Measurements from ENCODE around the gene ERICH4. TPM values are rescaled to one million over a fixed set of nuclear protein-coding genes. Genes with fewer than 3 reads are reported as not detected.

ERICH4 gene
- total and polyA plus RNA-seq, 2 donors (not counting 3 experiments of a cell fraction or from before 2014, with no cell fraction given), result not detected

GRCh38 chr19:41456342-41456918 lies 13.5 kb downstream of the ERICH4 start:
- Histone ChIP-seq H3K4me2 (ENCODE audit: insufficient read depth, low read length) (peak overlapping the region; percentile 95), H4K20me1 (replicated peaks; ENCODE audit: control insufficient read depth, extremely low read depth, insufficient read depth, low read length) (no peaks in the 10 kb centered on the region), H3K9me1 (replicated peaks; ENCODE audit: control insufficient read depth, extremely low read depth, insufficient read depth, low read length) (peaks cover 3% of the 10 kb centered on the region), H3K9me3 (replicated peaks; ENCODE audit: control insufficient read depth, insufficient read depth, low read length) (no peaks in the 10 kb centered on the region), H3K27ac (ENCODE audit: insufficient read depth, low read depth, low read length) (peak overlapping the region; percentile 72), H2AFZ (ENCODE audit: low read depth, low read length) (peak overlapping the region; percentile 17), H3K4me3 (replicated peaks in 1 of 3; ENCODE audit: insufficient read depth in 1 of 3, low read depth in 1 of 3, low read length in 3 of 3) (peak overlapping the region in 1 of 3 experiments; percentile 23), H3K36me3 (ENCODE audit: control insufficient read depth in 2 of 2, extremely low read depth in 1 of 2, insufficient read depth in 2 of 2, low read length in 2 of 2) (peaks cover 2 to 7% of the 10 kb centered on the region in 2 experiments), H3K79me2 (ENCODE audit: control insufficient read depth, insufficient read depth, low read length) (peaks cover 2% of the 10 kb centered on the region), H3K9ac (replicated peaks; ENCODE audit: extremely low read depth, insufficient read depth, low read length) (peak overlapping the region; percentile 71), H3K27me3 (ENCODE audit: control insufficient read depth in 2 of 2, insufficient read depth in 2 of 2, low read length in 2 of 2) (no peaks in the 10 kb centered on the region), H3K4me1 (ENCODE audit: control insufficient read depth, extremely low read depth, insufficient read depth, low read length) (peaks cover 27% of the 10 kb centered on the region)
- POLR2A ChIA-PET, result interaction anchor here (0.5 to 2.9 kb wide), 4 partner anchors 20 to 91 kb away, joined by 4 to 24 read pairs (median 6); no protein-coding TSS in a partner anchor
- FAIRE-seq (peak; percentile 88), DNase-seq (ENCODE audit: low read depth, low spot score) (peak; percentile 85)
- CTCF ChIA-PET, result interaction anchor here (0.7 to 3.7 kb wide), 22 partner anchors 9 to 186 kb away, joined by 3 to 33 read pairs (median 4); partner anchors contain the start of genes B3GNT8 and DMAC2
- BruUV-seq (replicated peaks), result no TSS peak
- dilution Hi-C loops (cut with MboI; ENCODE audit: extremely low pct_ligation_motif_present, low sequenced_read_pairs) (no loop called here), intact Hi-C loops (cut with micrococcal nuclease) (loop anchor here (1.0 kb wide), 2 partner anchors 23 to 75 kb away; no protein-coding TSS in a partner anchor)
- TF ChIP-seq GATA2 (IDR thresholded peaks at IDR 0.05; ENCODE audit: insufficient read depth, insufficient read length, low read depth, low read length) (no peak), MYC (IDR thresholded peaks at IDR 0.05; ENCODE audit: low read depth, low read length) (no peak), EZH2 (IDR thresholded peaks at IDR 0.05; ENCODE audit: borderline replicate concordance, low read depth, low read length, severe bottlenecking) (no peak), CTCF (IDR thresholded peaks at IDR 0.05; ENCODE audit: extremely low read depth in 1 of 2, insufficient read depth in 1 of 2, low read depth in 1 of 2, low read length in 2 of 2) (no peak), JUN (IDR thresholded peaks at IDR 0.05; ENCODE audit: borderline replicate concordance, insufficient read depth, insufficient read length, low read depth) (no peak), POLR2A (IDR thresholded peaks at IDR 0.05; ENCODE audit: low read depth, low read length) (no peak), POLR2AphosphoS5 (IDR thresholded peaks at IDR 0.05; ENCODE audit: insufficient read depth, low read depth, low read length) (no peak), FOS (IDR thresholded peaks at IDR 0.05; ENCODE audit: borderline replicate concordance, insufficient read depth, low read length) (no peak), MAX (IDR thresholded peaks at IDR 0.05; ENCODE audit: insufficient read depth, insufficient read length) (no peak)
